Smooth muscle cell (in vitro differentiated cells): Measurements from ENCODE around the gene PTPRE. TPM values are rescaled to one million over a fixed set of nuclear protein-coding genes. Genes with fewer than 3 reads are reported as not detected.

ENCODE experiments used
- DNase-seq: peaks from one replicate; lab custom pipeline; 2025; ENCODE audit not compliant: unreplicated experiment; lab: John Stamatoyannopoulos, UW
- H2AFZ ChIP-seq: fragments of 200-600 bp; sonication (generic); 2 replicates; pipeline ENCODE4 v1.6.0; 2016; ENCODE audit warnings: antibody characterized with exemption, low read depth, mild to moderate bottlenecking
- H3F3A ChIP-seq: fragments of 200-600 bp; sonication (generic); 2 replicates; pipeline ENCODE4 v1.6.0; 2017; ENCODE audit warnings: antibody characterized with exemption, low read depth
- H3K27ac ChIP-seq: fragments of 200-600 bp; sonication (generic); 2 replicates; pipeline ENCODE4 v1.5.1; 2016; ENCODE audit warnings: low read depth, mild to moderate bottlenecking
- H3K27me3 ChIP-seq: fragments of 200-600 bp; sonication (generic); 2 replicates; pipeline ENCODE4 v1.6.1; 2016; ENCODE audit warnings: low read depth, mild to moderate bottlenecking
- H3K36me3 ChIP-seq: fragments of 200-600 bp; sonication (generic); 2 replicates; pipeline ENCODE4 v1.5.1; 2016; ENCODE audit warnings: low read depth
- H3K4me1 ChIP-seq: fragments of 200-600 bp; sonication (generic); 2 replicates; pipeline ENCODE4 v1.5.1; 2016; ENCODE audit warnings: low read depth
- H3K4me2 ChIP-seq: fragments of 200-600 bp; sonication (generic); 2 replicates; pipeline ENCODE4 v1.6.0; 2016; ENCODE audit warnings: mild to moderate bottlenecking
- H3K4me3 ChIP-seq: fragments of 200-600 bp; sonication (generic); 2 replicates; pipeline ENCODE4 v1.5.1; 2016; ENCODE audit warnings: mild to moderate bottlenecking
- H3K79me2 ChIP-seq: fragments of 200-600 bp; sonication (generic); 2 replicates; pipeline ENCODE4 v1.6.0; 2016; ENCODE audit warnings: low read depth, mild to moderate bottlenecking
- H3K9ac ChIP-seq: fragments of 200-600 bp; sonication (generic); 2 replicates; pipeline ENCODE4 v1.6.0; 2016; ENCODE audit warnings: low read depth
- H3K9me3 ChIP-seq: fragments of 200-600 bp; sonication (generic); replicated peaks from 2 replicates; pipeline ENCODE4 v1.5.1; 2016; ENCODE audit warnings: low read depth
- H4K20me1 ChIP-seq: fragments of 200-600 bp; sonication (generic); 2 replicates; pipeline ENCODE4 v1.6.0; 2016; ENCODE audit warnings: low read depth
- WGBS: methylation state at CpG from one replicate; pipeline ENCODE4 v1.1.7; 2016; ENCODE audit warnings: low lambda C conversion rate; 5-methylcytosine and 5-hydroxymethylcytosine counted together
- polyA plus RNA-seq: library from polyadenylated mRNA; unstranded; fragments of >200 nt; fragmentation: Nextera tagmentation; extraction: Ambion mirVana; gene quantifications from 2 replicates; pipeline ENCODE4 v1.2.1, GENCODE V29; 2016
- total RNA-seq: library from RNA; depleted of rRNA; stranded (reverse); fragments of >200 nt; gene quantifications from 2 replicates; pipeline ENCODE4 v1.2.3, GENCODE V29; 2014
- TF ChIP-seq, protein P1 (sequence below): fragments of 200-600 bp; sonication (generic); IDR thresholded peaks from 2 replicates; pipeline ENCODE4 v1.5.1; 2017; ENCODE audit warnings: borderline replicate concordance, mild to moderate bottlenecking, antibody characterized with exemption; ENCODE audit not compliant: insufficient read depth, poor library complexity, severe bottlenecking

Gene PTPRE
- total and polyA plus RNA-seq, 2 experiments from 2014 or later = 17.1 to 22.7 TPM

GRCh38 chr10:128070161-128070560 lies 163.3 kb downstream of the PTPRE start:
- TF ChIP-seq, protein P1, sequence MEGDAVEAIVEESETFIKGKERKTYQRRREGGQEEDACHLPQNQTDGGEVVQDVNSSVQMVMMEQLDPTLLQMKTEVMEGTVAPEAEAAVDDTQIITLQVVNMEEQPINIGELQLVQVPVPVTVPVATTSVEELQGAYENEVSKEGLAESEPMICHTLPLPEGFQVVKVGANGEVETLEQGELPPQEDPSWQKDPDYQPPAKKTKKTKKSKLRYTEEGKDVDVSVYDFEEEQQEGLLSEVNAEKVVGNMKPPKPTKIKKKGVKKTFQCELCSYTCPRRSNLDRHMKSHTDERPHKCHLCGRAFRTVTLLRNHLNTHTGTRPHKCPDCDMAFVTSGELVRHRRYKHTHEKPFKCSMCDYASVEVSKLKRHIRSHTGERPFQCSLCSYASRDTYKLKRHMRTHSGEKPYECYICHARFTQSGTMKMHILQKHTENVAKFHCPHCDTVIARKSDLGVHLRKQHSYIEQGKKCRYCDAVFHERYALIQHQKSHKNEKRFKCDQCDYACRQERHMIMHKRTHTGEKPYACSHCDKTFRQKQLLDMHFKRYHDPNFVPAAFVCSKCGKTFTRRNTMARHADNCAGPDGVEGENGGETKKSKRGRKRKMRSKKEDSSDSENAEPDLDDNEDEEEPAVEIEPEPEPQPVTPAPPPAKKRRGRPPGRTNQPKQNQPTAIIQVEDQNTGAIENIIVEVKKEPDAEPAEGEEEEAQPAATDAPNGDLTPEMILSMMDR = no peak
- no peak overlapping the region for H3K4me2 ChIP-seq
- no peaks in the 10 kb centered on the region for H3K4me1 ChIP-seq
- WGBS = 94% methylated on average over 10 of the region's 10 CpGs
- H4K20me1 ChIP-seq = no peaks in the 10 kb centered on the region
- H2AFZ ChIP-seq = no peak overlapping the region
- H3K36me3 ChIP-seq = peaks cover 19% of the 10 kb centered on the region
- no peaks in the 10 kb centered on the region for H3F3A ChIP-seq
- no peak for DNase-seq
- no peaks in the 10 kb centered on the region for H3K9me3 ChIP-seq
- H3K79me2 ChIP-seq = no peaks in the 10 kb centered on the region
- H3K4me3 ChIP-seq = no peak overlapping the region
- no peak overlapping the region for H3K9ac ChIP-seq
- H3K27me3 ChIP-seq = no peaks in the 10 kb centered on the region
- no peak overlapping the region for H3K27ac ChIP-seq

GRCh38 chr10:128070721-128071416 lies 164.0 kb downstream of the PTPRE start:
- TF ChIP-seq, protein P1 = no peak

DNA sequence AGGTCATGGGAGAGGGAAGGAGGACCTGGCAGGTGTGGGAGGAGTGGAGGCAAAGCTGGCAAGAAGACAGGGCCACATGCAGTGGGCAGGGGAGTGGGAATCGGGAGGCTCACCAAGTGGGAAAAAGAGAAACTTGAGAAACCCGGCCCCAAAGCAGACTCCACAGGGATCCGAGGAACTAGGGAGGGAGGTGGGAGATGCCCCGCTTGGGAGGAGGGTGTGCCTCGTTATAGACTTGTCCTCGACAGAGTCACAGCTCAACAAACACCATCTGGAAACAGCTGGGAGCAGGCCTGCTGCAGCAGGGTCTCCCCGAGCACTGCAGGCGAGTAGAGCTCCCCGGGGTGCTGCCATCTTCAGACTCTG lies 164.5 kb downstream of the PTPRE start:
- Histone ChIP-seq H3K9ac (no peak overlapping the region), H3F3A (no peaks in the 10 kb centered on the region), H3K27me3 (no peaks in the 10 kb centered on the region), H3K9me3 (no peaks in the 10 kb centered on the region), H3K79me2 (no peaks in the 10 kb centered on the region), H3K4me2 (no peak overlapping the region), H2AFZ (no peak overlapping the region), H3K4me1 (no peaks in the 10 kb centered on the region), H3K4me3 (no peak overlapping the region), H3K36me3 (peaks cover 20% of the 10 kb centered on the region), H3K27ac (no peak overlapping the region), H4K20me1 (no peaks in the 10 kb centered on the region)
- DNase-seq = no peak
- TF ChIP-seq, protein P1 = no peak
- 93% methylated on average over 9 of the region's 9 CpGs for WGBS

More at GRCh38 chr10:128070721-128071416, 164.0 kb downstream of the PTPRE start:
- no peaks in the 10 kb centered on the region for H4K20me1 ChIP-seq
- no peak overlapping the region for H3K4me3 ChIP-seq
- no peaks in the 10 kb centered on the region for H3K27me3 ChIP-seq
- no peak overlapping the region for H3K27ac ChIP-seq
- peaks cover 20% of the 10 kb centered on the region for H3K36me3 ChIP-seq
- H3K4me2 ChIP-seq = no peak overlapping the region
- no peak overlapping the region for H3K9ac ChIP-seq
- H3K4me1 ChIP-seq = no peaks in the 10 kb centered on the region
- H3F3A ChIP-seq = no peaks in the 10 kb centered on the region
- no peaks in the 10 kb centered on the region for H3K79me2 ChIP-seq
- H2AFZ ChIP-seq = no peak overlapping the region
- no peak for DNase-seq
- 97% methylated on average over 17 of the region's 17 CpGs for WGBS
- no peaks in the 10 kb centered on the region for H3K9me3 ChIP-seq

DNA sequence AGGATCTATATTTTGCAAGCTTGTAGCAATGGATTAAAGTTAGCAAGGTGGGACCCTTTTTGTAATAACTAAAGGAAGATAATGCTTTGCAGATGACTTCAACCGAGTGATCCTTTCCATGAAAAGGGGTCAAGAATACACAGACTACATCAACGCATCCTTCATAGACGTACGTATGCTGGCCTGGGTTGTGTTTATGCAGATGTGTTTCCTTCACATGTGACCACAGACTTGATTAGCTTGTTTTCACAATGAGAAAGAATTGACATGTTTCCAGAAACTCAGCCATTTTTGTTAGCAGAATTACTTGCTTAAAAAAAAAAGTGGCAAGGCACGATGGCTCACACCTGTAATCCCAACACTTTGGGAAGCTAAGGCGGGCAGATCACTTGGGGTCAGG lies 165.1 kb downstream of the PTPRE start:
- H3K27ac ChIP-seq = no peak overlapping the region
- no peak overlapping the region for H3K4me2 ChIP-seq
- H3K4me3 ChIP-seq = no peak overlapping the region
- H2AFZ ChIP-seq = no peak overlapping the region
- no peaks in the 10 kb centered on the region for H3F3A ChIP-seq
- H3K4me1 ChIP-seq = no peaks in the 10 kb centered on the region
- H3K9ac ChIP-seq = no peak overlapping the region
- no peaks in the 10 kb centered on the region for H4K20me1 ChIP-seq
- DNase-seq = no peak
- TF ChIP-seq, protein P1 = no peak
- no peaks in the 10 kb centered on the region for H3K27me3 ChIP-seq
- no peaks in the 10 kb centered on the region for H3K9me3 ChIP-seq
- no peaks in the 10 kb centered on the region for H3K79me2 ChIP-seq
- peaks cover 20% of the 10 kb centered on the region for H3K36me3 ChIP-seq
- WGBS = 97% methylated on average over 6 of the region's 6 CpGs
